Measurements from ENCODE around the gene DRP2. TPM values are rescaled to one million over a fixed set of nuclear protein-coding genes. Genes with fewer than 3 reads are reported as not detected.
"Not testable (repeated sequence)": the region's sequence is repeated elsewhere in the genome, so short reads cannot be mapped to it uniquely, and the experiment has no call there.

DRP2 gene
- total RNA-seq, result 1 to 10 TPM; 1.6 to 1.7 TPM
- polyA plus RNA-seq (ENCODE audit: insufficient read depth, low read depth, low replicate concordance), result 0.82 TPM
- long read RNA-seq, donor 1, result 0 reads
- long read RNA-seq, donor 2, result 0 reads

DNA sequence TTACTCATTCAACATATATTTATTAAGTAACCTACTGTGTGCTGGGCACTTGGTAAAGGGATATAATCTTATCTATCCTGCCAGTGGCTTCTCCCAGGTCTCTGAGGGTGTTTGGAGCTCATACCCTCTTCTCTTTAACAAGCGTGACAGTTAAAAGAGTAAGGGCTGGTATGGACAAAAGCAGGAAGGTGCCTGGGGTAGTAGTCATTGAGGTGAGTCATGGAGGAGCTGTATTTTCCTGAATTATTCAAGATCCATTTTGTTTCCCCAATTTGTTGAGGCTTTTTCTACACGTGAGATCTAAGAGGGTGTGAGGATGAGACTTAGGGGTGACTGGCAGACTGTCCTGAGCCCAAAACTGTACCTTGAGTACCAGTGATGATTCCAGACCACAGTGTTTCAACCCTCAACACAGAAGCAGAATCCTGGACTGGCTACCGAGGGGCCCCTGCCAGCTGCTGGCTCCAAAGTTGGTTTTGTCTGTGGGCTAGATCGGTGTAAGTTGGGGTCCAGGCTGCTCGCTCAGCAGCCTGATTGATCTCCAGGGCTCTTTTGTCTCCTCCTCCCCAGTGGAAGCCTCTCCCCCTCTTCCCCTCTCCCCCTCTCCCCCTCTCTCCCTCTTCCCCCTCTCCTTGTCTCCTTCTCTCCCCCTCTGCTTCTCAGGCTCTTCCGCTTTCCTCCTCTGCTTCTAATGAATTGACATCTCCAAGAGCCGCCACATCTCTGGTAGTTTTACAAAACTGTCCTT, at the start of gene DRP2:
DRP2 (plus strand) TSS at position 671 of the 748 bp plus-strand sequence. CDS start 11,862 bp downstream, outside the sequence.
- Histone ChIP-seq H3K4me3 (no peak within 1 kb of the TSS), H3K9me3 (no peaks in the 10 kb centered on the region), H3K36me3 (ENCODE audit: low read depth, missing control alignments) (no peaks in the 10 kb centered on the region), H3K4me1 (no peaks in the 10 kb centered on the region), H3K27me3 (no peaks in the 10 kb centered on the region), H3K27ac (no peak within 1 kb of the TSS)
- WGBS, 2 donors, result 73% methylated on average over 3 of the region's 7 CpGs
- TF ChIP-seq, protein P1, sequence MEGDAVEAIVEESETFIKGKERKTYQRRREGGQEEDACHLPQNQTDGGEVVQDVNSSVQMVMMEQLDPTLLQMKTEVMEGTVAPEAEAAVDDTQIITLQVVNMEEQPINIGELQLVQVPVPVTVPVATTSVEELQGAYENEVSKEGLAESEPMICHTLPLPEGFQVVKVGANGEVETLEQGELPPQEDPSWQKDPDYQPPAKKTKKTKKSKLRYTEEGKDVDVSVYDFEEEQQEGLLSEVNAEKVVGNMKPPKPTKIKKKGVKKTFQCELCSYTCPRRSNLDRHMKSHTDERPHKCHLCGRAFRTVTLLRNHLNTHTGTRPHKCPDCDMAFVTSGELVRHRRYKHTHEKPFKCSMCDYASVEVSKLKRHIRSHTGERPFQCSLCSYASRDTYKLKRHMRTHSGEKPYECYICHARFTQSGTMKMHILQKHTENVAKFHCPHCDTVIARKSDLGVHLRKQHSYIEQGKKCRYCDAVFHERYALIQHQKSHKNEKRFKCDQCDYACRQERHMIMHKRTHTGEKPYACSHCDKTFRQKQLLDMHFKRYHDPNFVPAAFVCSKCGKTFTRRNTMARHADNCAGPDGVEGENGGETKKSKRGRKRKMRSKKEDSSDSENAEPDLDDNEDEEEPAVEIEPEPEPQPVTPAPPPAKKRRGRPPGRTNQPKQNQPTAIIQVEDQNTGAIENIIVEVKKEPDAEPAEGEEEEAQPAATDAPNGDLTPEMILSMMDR (IDR thresholded peaks at IDR 0.05), result no peak
- no peak for TF ChIP-seq POLR2A (IDR thresholded peaks at IDR 0.05)
- DNase-seq, result no peak
- intact Hi-C loops (cut with DNase I; ENCODE audit: low total_unique reads), result no loop called here

- Histone ChIP-seq H3K9me3 (no peaks in the 10 kb centered on the region), H3K36me3 (ENCODE audit: low read depth, missing control alignments) (no peaks in the 10 kb centered on the region), H3K4me1 (no peaks in the 10 kb centered on the region), H3K4me3 (no peak overlapping the region), H3K27me3 (no peaks in the 10 kb centered on the region), H3K27ac (no peak overlapping the region)
- intact Hi-C loops (cut with DNase I; ENCODE audit: low total_unique reads), result no loop called here
- WGBS, 2 donors, result 61% methylated on average over 4 of the region's 4 CpGs
- DNase-seq, result no peak
- no peak for TF ChIP-seq POLR2A (IDR thresholded peaks at IDR 0.05)
- TF ChIP-seq, protein P1 (IDR thresholded peaks at IDR 0.05), result no peak
Observed at GRCh38 chrX:101171883-101172400, 47.6 kb upstream of the DRP2 start.

GRCh38 chrX:101176439-101176838, 43.1 kb upstream of the DRP2 start:
- no peak for DNase-seq
- intact Hi-C loops (cut with DNase I; ENCODE audit: low total_unique reads), result no loop called here
- H3K4me3 ChIP-seq, result no peak overlapping the region
- H3K9me3 ChIP-seq, result no peaks in the 10 kb centered on the region
- no peaks in the 10 kb centered on the region for H3K27me3 ChIP-seq
- no peaks in the 10 kb centered on the region for H3K4me1 ChIP-seq
- no peaks in the 10 kb centered on the region for H3K36me3 ChIP-seq (ENCODE audit: low read depth, missing control alignments)
- H3K27ac ChIP-seq, result no peak overlapping the region
- WGBS, 2 donors, result 90% methylated on average over 3 of the region's 3 CpGs
- TF ChIP-seq POLR2A (IDR thresholded peaks at IDR 0.05), result no peak

- H3K27me3 ChIP-seq; DNase-seq; H3K4me1 ChIP-seq; H3K27ac ChIP-seq; H3K4me3 ChIP-seq; H3K36me3 ChIP-seq (ENCODE audit: low read depth, missing control alignments); intact Hi-C loops (cut with DNase I; ENCODE audit: low total_unique reads); H3K9me3 ChIP-seq: not testable (repeated sequence)
- WGBS, 2 donors, result 73 to 85% methylated on average over 2 of the region's 2 CpGs
Observed at GRCh38 chrX:101184876-101185275, 34.7 kb upstream of the DRP2 start.

GRCh38 chrX:101187961-101188360, 31.6 kb upstream of the DRP2 start:
- H3K36me3 ChIP-seq (ENCODE audit: low read depth, missing control alignments); H3K27ac ChIP-seq; H3K27me3 ChIP-seq; intact Hi-C loops (cut with DNase I; ENCODE audit: low total_unique reads); DNase-seq; H3K9me3 ChIP-seq; H3K4me3 ChIP-seq; H3K4me1 ChIP-seq: not testable (repeated sequence)
- 61 to 73% methylated on average over 5 of the region's 5 CpGs for WGBS, 2 donors

GRCh38 chrX:101190736-101191135, 28.9 kb upstream of the DRP2 start:
- H3K27ac ChIP-seq, result no peak overlapping the region
- H3K4me1 ChIP-seq, result no peaks in the 10 kb centered on the region
- no peak for DNase-seq
- H3K27me3 ChIP-seq, result no peaks in the 10 kb centered on the region
- no peaks in the 10 kb centered on the region for H3K9me3 ChIP-seq
- no peak for TF ChIP-seq POLR2A (IDR thresholded peaks at IDR 0.05)
- TF ChIP-seq, protein P1 (IDR thresholded peaks at IDR 0.05), result no peak
- 67 to 79% methylated on average over 1 of the region's 1 CpG for WGBS, 2 donors
- H3K4me3 ChIP-seq, result no peak overlapping the region
- intact Hi-C loops (cut with DNase I; ENCODE audit: low total_unique reads), result no loop called here
- H3K36me3 ChIP-seq (ENCODE audit: low read depth, missing control alignments), result no peaks in the 10 kb centered on the region
